Measurements from ENCODE around the gene ALKBH6. TPM values are rescaled to one million over a fixed set of nuclear protein-coding genes. Genes with fewer than 3 reads are reported as not detected.

ALKBH6 gene
- total RNA-seq, 1 experiment from 2014 or later, result 32.5 TPM

DNA sequence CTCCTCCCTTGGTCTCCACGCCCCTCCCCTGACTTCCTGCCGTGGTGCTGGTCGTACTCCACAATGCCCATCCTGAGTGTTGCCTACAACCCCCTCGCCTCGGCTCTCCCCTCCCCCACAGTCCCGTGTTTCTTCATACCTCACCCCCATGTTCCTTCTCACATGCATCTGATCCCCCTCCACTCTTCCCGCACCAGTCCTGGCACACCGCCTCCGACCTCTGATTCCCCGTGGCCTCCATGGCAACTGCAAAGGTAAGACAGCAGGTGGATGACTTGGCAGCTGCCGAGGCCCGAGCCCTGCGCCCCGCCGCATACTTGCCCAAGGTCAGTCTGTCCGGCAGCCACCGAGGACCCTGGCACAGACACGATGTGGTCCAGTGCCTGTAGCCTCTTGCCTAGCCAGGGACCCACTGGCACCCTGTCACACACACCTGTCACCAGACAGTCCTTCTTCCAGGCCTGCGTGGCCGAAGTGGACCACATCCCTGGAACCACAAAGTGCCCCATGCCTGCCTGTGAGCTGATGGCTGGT, 35.1 kb downstream of the ALKBH6 start:
- H2BK120ac ChIP-seq (ENCODE audit: low read depth, low read length, poor library complexity, severe bottlenecking), result no peak overlapping the region
- no peaks in the 10 kb centered on the region for H3K79me2 ChIP-seq (ENCODE audit: insufficient read depth, low read length)
- H3K9ac ChIP-seq (ENCODE audit: extremely low read depth, insufficient read length, low read length), result no peak overlapping the region
- no peak overlapping the region for H2BK15ac ChIP-seq (ENCODE audit: low read depth, low read length)
- H3K4ac ChIP-seq (ENCODE audit: low read depth, low read length), result no peak overlapping the region
- no peak overlapping the region for H2AFZ ChIP-seq (ENCODE audit: low read length)
- no peak overlapping the region for H2BK5ac ChIP-seq (ENCODE audit: insufficient read length, low read length)
- no CpG with 5 or more reads among the region's 20 CpGs for WGBS (ENCODE audit: extremely low coverage, insufficient read length, low lambda C conversion rate)
- H4K5ac ChIP-seq (ENCODE audit: insufficient read length, low read depth, low read length), result no peak overlapping the region
- no peak for TF ChIP-seq CTCF (conservative IDR thresholded peaks at IDR 0.05)
- H4K91ac ChIP-seq (ENCODE audit: insufficient read length, low read depth, low read length), result no peak overlapping the region
- H3K4me1 ChIP-seq (ENCODE audit: insufficient read depth, low read length), result no peaks in the 10 kb centered on the region
- H2BK12ac ChIP-seq (ENCODE audit: insufficient read length, low read depth, low read length), result no peak overlapping the region
- no peak overlapping the region; the same call in 1 of the 2 replicates for H3K14ac ChIP-seq (ENCODE audit: insufficient read depth, low read length)
- no peak overlapping the region for H2BK20ac ChIP-seq (ENCODE audit: low read depth, low read length, poor library complexity, severe bottlenecking)
- H3T11ph ChIP-seq (ENCODE audit: low read length), result no peak overlapping the region
- no peak overlapping the region for H4K8ac ChIP-seq (replicated peaks; ENCODE audit: insufficient read length, low read depth, low read length)
- no peak overlapping the region for H3K56ac ChIP-seq (ENCODE audit: insufficient read length, low read depth, low read length)
- H2AK5ac ChIP-seq (ENCODE audit: insufficient read length, low read length), result no peak overlapping the region
- no peaks in the 10 kb centered on the region for H3K27me3 ChIP-seq (ENCODE audit: insufficient read depth, low read length)
- H3K23ac ChIP-seq (ENCODE audit: insufficient read length, low read depth, low read length), result no peak overlapping the region
- H3K4me3 Mint-ChIP-seq, result peak overlapping the region in 1 of 2 experiments; percentile 42; a peak in 2 of 5 replicates
- DNase-seq, result no peak
- no peaks in the 10 kb centered on the region for H3K36me3 Mint-ChIP-seq (ENCODE audit: insufficient read depth in 1 of 3, low read depth in 3 of 3)
- no peak overlapping the region for H3K27ac Mint-ChIP-seq
- H4K20me1 ChIP-seq (ENCODE audit: control insufficient read depth, insufficient read depth, insufficient read length), result no peaks in the 10 kb centered on the region
- no peaks in the 10 kb centered on the region; a peak in 2 of 5 replicates for H3K9me3 Mint-ChIP-seq
- peaks cover 47% of the 10 kb centered on the region for H3K27me3 Mint-ChIP-seq (ENCODE audit: low read depth)
- peaks cover 15 to 19% of the 10 kb centered on the region in 2 experiments for H3K4me1 Mint-ChIP-seq
- no peaks in the 10 kb centered on the region for H3K23me2 ChIP-seq (ENCODE audit: insufficient read length, low read depth, low read length, poor library complexity, severe bottlenecking)
- H3K79me1 ChIP-seq (ENCODE audit: insufficient read depth, low read depth, low read length, poor library complexity, severe bottlenecking), result no peaks in the 10 kb centered on the region
- H3K4me2 ChIP-seq (ENCODE audit: insufficient read depth, insufficient read length, low read length), result no peak overlapping the region
- no peaks in the 10 kb centered on the region for H3K9me3 ChIP-seq (ENCODE audit: control insufficient read depth, low read depth, low read length)
- no peak overlapping the region for H3K18ac ChIP-seq (ENCODE audit: insufficient read length, low read depth, low read length)
- H3K27ac ChIP-seq (ENCODE audit: insufficient read length, low read depth, low read length), result no peak overlapping the region

All from H9 (cell line).